Stomach (tissue), 9 donors: ENCODE data around the gene MAD2L1BP. TPM values are rescaled to one million over a fixed set of nuclear protein-coding genes. Genes with fewer than 3 reads are reported as not detected.

Experiments used
- DNase-seq, 2 donors: peaks; one replicate each; pipeline versions ENCODE4 v3.0.0 to v3.0.0-alpha.2; 2013 to 2019
- H3K27ac ChIP-seq, 5 donors: fragments of 200-600 bp in 4 of 5; sonication (generic) in 4 of 5; one replicate each; pipeline ENCODE4 v1.5.1; 2013 to 2019; ENCODE audit warnings: mild to moderate bottlenecking in 1 of 5, moderate library complexity in 1 of 5
- H3K27me3 ChIP-seq, 3 donors: fragments of 200-600 bp; sonication (generic); one replicate each; pipeline ENCODE4 v1.5.1; 2017 to 2019; ENCODE audit warnings: mixed run types in 1 of 3
- H3K36me3 ChIP-seq, 4 donors: fragments of 200-600 bp; sonication (generic); 1 replicate in 3 of 4; 2 replicates in 1 of 4; pipeline ENCODE4 v1.5.1; 2016 to 2019
- H3K4me1 ChIP-seq, 4 donors: fragments of 200-600 bp; sonication (generic); one replicate each; pipeline ENCODE4 v1.5.1; 2016 to 2019
- H3K4me3 ChIP-seq, 4 donors: fragments of 200-600 bp; sonication (generic) in 3 of 4; one replicate each; pipeline ENCODE4 v1.5.1; 2016 to 2019; ENCODE audit warnings: mild to moderate bottlenecking in 1 of 4
- H3K9me3 ChIP-seq, 4 donors: fragments of 200-600 bp; sonication (generic); one replicate each; pipeline ENCODE4 v1.5.1; 2016 to 2019
- CTCF ChIP-seq, 7 experiments: fragments of 450-650 bp in 4 of 7; fragments of 200-600 bp in 3 of 7; sonication (generic) in 3 of 7; IDR thresholded peaks; one replicate each; pipeline ENCODE4 v1.5.1; 2016 to 2019; ENCODE audit warnings: antibody characterized with exemption in 7 of 7, control low read depth in 2 of 7, mild to moderate bottlenecking in 1 of 7
- EP300 ChIP-seq: sonication (generic); formaldehyde crosslinking; IDR thresholded peaks from one replicate; pipeline ENCODE4 v1.6.1; 2017; ENCODE audit warnings: antibody characterized with exemption
- POLR2A ChIP-seq, 4 donors: fragments of 450-650 bp; IDR thresholded peaks; one replicate each; pipeline ENCODE4 v1.6.1; 2016; ENCODE audit warnings: antibody characterized with exemption in 4 of 4, control low read depth in 2 of 4, mild to moderate bottlenecking in 1 of 4, moderate library complexity in 1 of 4
- POLR2AphosphoS5 ChIP-seq, 3 donors: sonication (generic); formaldehyde crosslinking; IDR thresholded peaks; one replicate each; pipeline ENCODE4 v1.6.1; 2016; ENCODE audit warnings: antibody characterized with exemption in 3 of 3
- WGBS, 5 donors: extraction: QIAGEN DNeasy Blood & Tissue Kit in 3 of 5; methylation state at CpG; one replicate each; pipeline versions ENCODE4 v1.1.5 to v1.1.7; 2013 to 2018; 5-methylcytosine and 5-hydroxymethylcytosine counted together
- intact Hi-C: fragments of 100-400 bp; cut with DNase I; formaldehyde crosslinking; loops from one replicate; pipeline ENCODE4 v1.15.1; 2023; ENCODE audit warnings: low total_unique reads
- polyA plus RNA-seq, 3 donors: library from polyadenylated mRNA; stranded (reverse); fragments of 200-250 nt; gene quantifications; one replicate each; pipeline ENCODE4 v1.2.3, GENCODE V29; 2013
- total RNA-seq, 5 donors: library from RNA; depleted of rRNA; stranded (reverse); fragments of >200 nt; gene quantifications; one replicate each; pipeline versions ENCODE4 v1.1.0 to v1.2.3, GENCODE V29; 2014 to 2016
- donor health status: healthy with polysubstance abuse.
- donor health status: Bipolar disorder and iron deficiency.
- donor health status: healthy.

The MAD2L1BP gene
- total and polyA plus RNA-seq, 8 donors, result 7.8 to 282 (median 22.6) TPM

- no peak for DNase-seq
- 3 to 7% (median 5%) methylated on average over 10 of the region's 10 CpGs for WGBS, 5 donors
- TF ChIP-seq CTCF (IDR thresholded peaks at IDR 0.05), result no peak
- no peak for TF ChIP-seq POLR2A (IDR thresholded peaks at IDR 0.05)
- no peak for TF ChIP-seq POLR2AphosphoS5 (IDR thresholded peaks at IDR 0.05)
- TF ChIP-seq EP300, result no peak
- peaks cover 0 to 14% (median 11%) of the 10 kb centered on the region in 4 donors for H3K36me3 ChIP-seq
- peak overlapping the region; percentile 72 to 92 (median 81) for H3K4me3 ChIP-seq
- peak overlapping the region; percentile 77 to 86 (median 84) for H3K27ac ChIP-seq
- intact Hi-C loops, result no loop called here
- no peaks in the 10 kb centered on the region for H3K9me3 ChIP-seq
- peaks cover 16 to 68% (median 55%) of the 10 kb centered on the region in 4 donors for H3K4me1 ChIP-seq
- H3K27me3 ChIP-seq, result no peaks in the 10 kb centered on the region
Observed at GRCh38 chr6:43687079-43687436, 51.4 kb downstream of the MAD2L1BP start.

- Histone ChIP-seq H3K27me3 (no peaks in the 10 kb centered on the region), H3K4me3 (peak within 1 kb of the TSS; percentile 72 to 92 (median 81)), H3K36me3 (peaks cover 0 to 8% (median 7%) of the 10 kb centered on the region in 4 donors), H3K27ac (peak within 1 kb of the TSS; percentile 77 to 86 (median 84)), H3K9me3 (no peaks in the 10 kb centered on the region), H3K4me1 (peaks cover 12 to 62% (median 52%) of the 10 kb centered on the region in 4 donors)
- intact Hi-C loops, result no loop called here
- 1 to 11% (median 9%) methylated on average over 32 to 43 of the region's 43 CpGs for WGBS, 5 donors
- TF ChIP-seq POLR2AphosphoS5 (IDR thresholded peaks at IDR 0.05), result peak; percentile 49 to 95 (median 90)
- no peak for TF ChIP-seq CTCF (IDR thresholded peaks at IDR 0.05)
- DNase-seq, result peak; percentile 88 to 95
Observed at GRCh38 chr6:43687437-43688347, 52.1 kb downstream of the MAD2L1BP start, which contains the start of gene MRPS18A. Gene MRPS18A, minus strand, starts transcription at chr6:43687791. Its CDS starts 12 bp downstream, at chr6:43687779.

GRCh38 chr6:43689421-43689820 lies 53.8 kb downstream of the MAD2L1BP start:
- intact Hi-C loops, result no loop called here
- no peak overlapping the region for H3K4me3 ChIP-seq
- no peak for DNase-seq
- peaks cover 0 to 4% (median 0%) of the 10 kb centered on the region in 4 donors for H3K36me3 ChIP-seq
- peaks cover 12 to 48% (median 35%) of the 10 kb centered on the region in 4 donors for H3K4me1 ChIP-seq
- TF ChIP-seq CTCF (IDR thresholded peaks at IDR 0.05) (no peak), POLR2AphosphoS5 (IDR thresholded peaks at IDR 0.05) (peak in 1 of 3 donors; percentile 8)
- H3K9me3 ChIP-seq, result no peaks in the 10 kb centered on the region
- H3K27ac ChIP-seq, result peak overlapping the region in 1 of 5 donors; percentile 17
- H3K27me3 ChIP-seq, result no peaks in the 10 kb centered on the region
- WGBS, 5 donors, result 44 to 55% (median 53%) methylated on average over 2 of the region's 2 CpGs

Other genes with a start within 250 kb of the MAD2L1BP start
- gene ABCC10, start 208.3 kb upstream of the MAD2L1BP start, total RNA-seq, result 10 to 100 TPM; 18.7 to 67.4 (median 60.3) TPM
- gene ABCC10, start 208.3 kb upstream of the MAD2L1BP start, polyA plus RNA-seq, result 10 to 100 TPM in 2 of 3 donors, 1 to 10 TPM in 1; 7.9 to 30.6 (median 15.1) TPM
- under 1 TPM in 1 of 5 donors, not detected in 4; 0.37 TPM for gene DLK2, start 180.3 kb upstream of the MAD2L1BP start, total RNA-seq
- gene DLK2, start 180.3 kb upstream of the MAD2L1BP start, polyA plus RNA-seq, result 10 to 100 TPM in 1 of 3 donors, not detected in 2; 17.0 TPM
- gene TJAP1, start 158.3 kb upstream of the MAD2L1BP start, total RNA-seq, result 100 to 1,000 TPM in 1 of 5 donors, 10 to 100 TPM in 2, 1 to 10 TPM in 2; 8.4 to 182 (median 15.2) TPM
- gene TJAP1, start 158.3 kb upstream of the MAD2L1BP start, polyA plus RNA-seq, result 10 to 100 TPM; 10.8 to 17.5 (median 13.1) TPM
- gene LRRC73, start 125.5 kb upstream of the MAD2L1BP start, total RNA-seq, result 1 to 10 TPM in 1 of 5 donors, under 1 TPM in 1, not detected in 3; 0.55 to 1.0 TPM
- gene LRRC73, start 125.5 kb upstream of the MAD2L1BP start, polyA plus RNA-seq, result under 1 TPM; 0.30 to 0.31 (median 0.31) TPM
- gene YIPF3, start 118.9 kb upstream of the MAD2L1BP start, total RNA-seq, result 100 to 1,000 TPM in 1 of 5 donors, 10 to 100 TPM in 4; 18.7 to 107 (median 62.0) TPM
- 10 to 100 TPM; 49.3 to 77.4 (median 53.2) TPM for gene YIPF3, start 118.9 kb upstream of the MAD2L1BP start, polyA plus RNA-seq
- 10 to 100 TPM; 16.9 to 31.6 (median 26.8) TPM for gene POLR1C, start 118.8 kb upstream of the MAD2L1BP start, total RNA-seq
- gene POLR1C, start 118.8 kb upstream of the MAD2L1BP start, polyA plus RNA-seq, result 10 to 100 TPM; 14.7 to 36.2 (median 23.3) TPM
- gene XPO5, start 59.8 kb upstream of the MAD2L1BP start, total RNA-seq, result 10 to 100 TPM in 4 of 5 donors, 1 to 10 TPM in 1; 4.6 to 46.1 (median 27.7) TPM
- gene XPO5, start 59.8 kb upstream of the MAD2L1BP start, polyA plus RNA-seq, result 10 to 100 TPM in 1 of 3 donors, 1 to 10 TPM in 2; 5.5 to 10.7 (median 5.7) TPM
- gene POLH, start 59.7 kb upstream of the MAD2L1BP start, total RNA-seq, result 10 to 100 TPM in 1 of 5 donors, 1 to 10 TPM in 4; 5.8 to 47.8 (median 7.9) TPM
- gene POLH, start 59.7 kb upstream of the MAD2L1BP start, polyA plus RNA-seq, result 1 to 10 TPM; 1.8 to 6.9 (median 2.4) TPM
- 10 to 100 TPM; 32.6 to 83.8 (median 66.3) TPM for gene GTPBP2, start 6.6 kb upstream of the MAD2L1BP start, total RNA-seq
- 10 to 100 TPM; 26.3 to 48.4 (median 42.3) TPM for gene GTPBP2, start 6.6 kb upstream of the MAD2L1BP start, polyA plus RNA-seq
- gene RSPH9, start 9.2 kb downstream of the MAD2L1BP start, total RNA-seq, result under 1 TPM in 1 of 5 donors, not detected in 4; 0.18 TPM
- under 1 TPM; 0.28 to 0.92 (median 0.56) TPM for gene RSPH9, start 9.2 kb downstream of the MAD2L1BP start, polyA plus RNA-seq
- gene MRPS18A, start 52.0 kb downstream of the MAD2L1BP start, total RNA-seq, result 10 to 100 TPM in 2 of 5 donors, 1 to 10 TPM in 3; 1.7 to 40.2 (median 5.3) TPM
- 100 to 1,000 TPM in 1 of 3 donors, 10 to 100 TPM in 2; 61.2 to 111 (median 66.4) TPM for gene MRPS18A, start 52.0 kb downstream of the MAD2L1BP start, polyA plus RNA-seq
- 100 to 1,000 TPM; 193 to 438 (median 352) TPM for gene VEGFA, start 134.4 kb downstream of the MAD2L1BP start, total RNA-seq
- 10 to 100 TPM; 28.6 to 87.7 (median 31.5) TPM for gene VEGFA, start 134.4 kb downstream of the MAD2L1BP start, polyA plus RNA-seq